ENCODE results near the gene NTHL1. TPM values are rescaled to one million over a fixed set of nuclear protein-coding genes. Genes with fewer than 3 reads are reported as not detected.

NTHL1 gene
- total RNA-seq, 1 experiment from 2014 or later, result 93.3 TPM

DNA sequence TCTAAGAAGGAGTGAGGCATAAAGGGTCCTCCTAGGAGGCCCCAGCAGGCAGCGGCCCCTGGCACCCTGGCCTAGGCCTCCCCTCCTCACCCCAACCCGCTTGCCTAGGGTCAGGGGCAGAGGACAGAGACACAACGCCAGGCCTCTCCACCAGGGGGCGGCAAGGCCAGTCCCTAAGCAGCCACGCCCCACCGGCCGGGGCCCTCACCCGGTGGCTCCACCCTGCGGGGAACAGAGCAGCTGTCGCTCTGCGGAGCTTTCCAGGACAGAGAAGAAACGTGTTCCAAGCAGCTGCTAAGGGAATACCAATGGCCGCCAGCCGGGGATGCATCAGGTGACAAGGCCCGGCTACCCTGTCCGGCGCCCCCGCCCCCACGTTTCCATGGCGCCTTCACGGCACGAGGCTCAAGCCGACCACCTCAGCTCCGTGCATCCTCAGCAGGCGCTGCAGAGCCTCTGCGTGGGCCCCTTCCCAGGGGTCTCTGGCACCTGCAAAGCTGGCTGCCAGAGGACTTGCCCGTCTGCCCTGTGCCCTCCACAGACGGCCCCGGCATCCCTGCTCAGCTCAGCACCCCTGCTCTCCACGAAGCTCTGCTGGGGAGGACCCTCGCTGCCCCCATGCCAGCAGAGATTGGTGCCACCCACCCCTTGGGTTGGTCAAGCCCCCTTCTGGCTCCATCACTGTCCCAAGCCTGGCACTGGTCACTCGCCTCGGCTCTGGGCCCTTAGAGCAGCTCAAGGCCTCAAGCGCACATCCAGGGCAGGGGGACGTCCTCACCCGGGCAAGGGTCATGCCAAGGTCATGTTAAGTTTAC, 43.6 kb downstream of the NTHL1 start (continued):
- TF ChIP-seq SP1 (CRISPR knock-in tag; conservative IDR thresholded peaks at IDR 0.05) (peak; percentile 82), FOXK1 (CRISPR knock-in tag; IDR thresholded peaks at IDR 0.05) (0 out of 2 replicates have a peak, but pooled peaks have one; percentile 32), NR2C2 (CRISPR knock-in tag; IDR thresholded peaks at IDR 0.05) (no peak), E2F5 (CRISPR knock-in tag; IDR thresholded peaks at IDR 0.05) (0 out of 2 replicates have a peak, but pooled peaks have one; percentile 15)
- TF ChIP-seq, protein P1, sequence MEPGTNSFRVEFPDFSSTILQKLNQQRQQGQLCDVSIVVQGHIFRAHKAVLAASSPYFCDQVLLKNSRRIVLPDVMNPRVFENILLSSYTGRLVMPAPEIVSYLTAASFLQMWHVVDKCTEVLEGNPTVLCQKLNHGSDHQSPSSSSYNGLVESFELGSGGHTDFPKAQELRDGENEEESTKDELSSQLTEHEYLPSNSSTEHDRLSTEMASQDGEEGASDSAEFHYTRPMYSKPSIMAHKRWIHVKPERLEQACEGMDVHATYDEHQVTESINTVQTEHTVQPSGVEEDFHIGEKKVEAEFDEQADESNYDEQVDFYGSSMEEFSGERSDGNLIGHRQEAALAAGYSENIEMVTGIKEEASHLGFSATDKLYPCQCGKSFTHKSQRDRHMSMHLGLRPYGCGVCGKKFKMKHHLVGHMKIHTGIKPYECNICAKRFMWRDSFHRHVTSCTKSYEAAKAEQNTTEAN (CRISPR knock-in tag; IDR thresholded peaks at IDR 0.05), result no peak
- TF ChIP-seq, protein P2, sequence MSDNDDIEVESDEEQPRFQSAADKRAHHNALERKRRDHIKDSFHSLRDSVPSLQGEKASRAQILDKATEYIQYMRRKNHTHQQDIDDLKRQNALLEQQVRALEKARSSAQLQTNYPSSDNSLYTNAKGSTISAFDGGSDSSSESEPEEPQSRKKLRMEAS (CRISPR knock-in tag; IDR thresholded peaks at IDR 0.05), result peak; percentile 79; the same call in 1 of the 2 replicates

DNA sequence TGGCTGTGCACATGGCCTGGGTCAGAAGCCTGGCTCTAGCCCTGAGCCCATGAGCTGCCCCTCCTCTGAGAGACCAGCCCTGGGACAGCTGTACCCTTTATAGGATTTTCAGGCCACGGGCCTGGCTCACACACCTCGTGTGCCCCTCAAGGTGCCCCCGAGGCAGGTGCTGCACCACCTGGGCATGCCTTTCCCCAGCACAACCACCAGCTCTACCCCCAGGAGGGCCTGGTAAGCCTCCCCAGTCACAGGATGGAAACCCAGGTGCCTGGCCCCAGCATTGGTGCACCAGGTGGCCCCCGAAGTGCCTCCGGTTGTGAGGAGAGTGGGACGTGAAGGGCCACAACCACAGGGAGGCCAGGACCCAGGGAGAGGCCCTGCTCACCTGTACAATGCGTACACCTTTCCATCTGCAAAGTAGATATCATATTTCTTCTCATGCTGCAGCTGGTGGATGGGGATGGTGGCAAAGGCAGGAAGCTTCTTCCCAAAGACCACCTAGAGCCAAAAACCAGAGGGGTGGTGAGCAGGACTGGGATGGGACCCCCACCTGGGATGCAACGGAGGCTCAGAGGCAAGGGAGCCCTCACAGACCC, 44.3 kb downstream of the NTHL1 start:
- no peaks in the 10 kb centered on the region for H3K27me3 Mint-ChIP-seq (ENCODE audit: low read depth)
- H3K4me3 Mint-ChIP-seq, result no peak overlapping the region
- H3K4me1 Mint-ChIP-seq, result peaks cover 29% of the 10 kb centered on the region
- TF ChIP-seq NR1H2 (CRISPR knock-in tag; IDR thresholded peaks at IDR 0.05), result no peak
- no peak for TF ChIP-seq SP1 (CRISPR knock-in tag; conservative IDR thresholded peaks at IDR 0.05)
- TF ChIP-seq USF1 (CRISPR knock-in tag; IDR thresholded peaks at IDR 0.05), result no peak
- no peak for TF ChIP-seq RELA (CRISPR knock-in tag; IDR thresholded peaks at IDR 0.05; ENCODE audit: borderline replicate concordance)
- no peak for TF ChIP-seq CREB1 (CRISPR knock-in tag; IDR thresholded peaks at IDR 0.05)
- TF ChIP-seq, protein P2 (CRISPR knock-in tag; IDR thresholded peaks at IDR 0.05), result no peak
- TF ChIP-seq, protein P3, sequence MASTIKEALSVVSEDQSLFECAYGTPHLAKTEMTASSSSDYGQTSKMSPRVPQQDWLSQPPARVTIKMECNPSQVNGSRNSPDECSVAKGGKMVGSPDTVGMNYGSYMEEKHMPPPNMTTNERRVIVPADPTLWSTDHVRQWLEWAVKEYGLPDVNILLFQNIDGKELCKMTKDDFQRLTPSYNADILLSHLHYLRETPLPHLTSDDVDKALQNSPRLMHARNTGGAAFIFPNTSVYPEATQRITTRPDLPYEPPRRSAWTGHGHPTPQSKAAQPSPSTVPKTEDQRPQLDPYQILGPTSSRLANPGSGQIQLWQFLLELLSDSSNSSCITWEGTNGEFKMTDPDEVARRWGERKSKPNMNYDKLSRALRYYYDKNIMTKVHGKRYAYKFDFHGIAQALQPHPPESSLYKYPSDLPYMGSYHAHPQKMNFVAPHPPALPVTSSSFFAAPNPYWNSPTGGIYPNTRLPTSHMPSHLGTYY (CRISPR knock-in tag; IDR thresholded peaks at IDR 0.05), result no peak
- TF ChIP-seq FOXP1 (CRISPR knock-in tag; IDR thresholded peaks at IDR 0.05; ENCODE audit: borderline replicate concordance), result no peak
- no peak for TF ChIP-seq ESRRA (CRISPR knock-in tag; IDR thresholded peaks at IDR 0.05; ENCODE audit: borderline replicate concordance)
- TF ChIP-seq, protein P4, sequence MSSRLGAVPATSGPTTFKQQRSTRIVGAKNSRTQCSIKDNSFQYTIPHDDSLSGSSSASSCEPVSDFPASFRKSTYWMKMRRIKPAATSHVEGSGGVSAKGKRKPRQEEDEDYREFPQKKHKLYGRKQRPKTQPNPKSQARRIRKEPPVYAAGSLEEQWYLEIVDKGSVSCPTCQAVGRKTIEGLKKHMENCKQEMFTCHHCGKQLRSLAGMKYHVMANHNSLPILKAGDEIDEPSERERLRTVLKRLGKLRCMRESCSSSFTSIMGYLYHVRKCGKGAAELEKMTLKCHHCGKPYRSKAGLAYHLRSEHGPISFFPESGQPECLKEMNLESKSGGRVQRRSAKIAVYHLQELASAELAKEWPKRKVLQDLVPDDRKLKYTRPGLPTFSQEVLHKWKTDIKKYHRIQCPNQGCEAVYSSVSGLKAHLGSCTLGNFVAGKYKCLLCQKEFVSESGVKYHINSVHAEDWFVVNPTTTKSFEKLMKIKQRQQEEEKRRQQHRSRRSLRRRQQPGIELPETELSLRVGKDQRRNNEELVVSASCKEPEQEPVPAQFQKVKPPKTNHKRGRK (CRISPR knock-in tag; IDR thresholded peaks at IDR 0.05; ENCODE audit: borderline replicate concordance), result no peak
- TF ChIP-seq NR3C1 (CRISPR knock-in tag; conservative IDR thresholded peaks at IDR 0.05; ENCODE audit: low read depth), result no peak
- no peak for TF ChIP-seq SOX15 (CRISPR knock-in tag; IDR thresholded peaks at IDR 0.05)
- no peak for TF ChIP-seq TCF7 (CRISPR knock-in tag; IDR thresholded peaks at IDR 0.05; ENCODE audit: low read depth)
- TF ChIP-seq IRF1 (CRISPR knock-in tag; IDR thresholded peaks at IDR 0.05), result no peak
- H3K36me3 Mint-ChIP-seq, result peaks cover 14% of the 10 kb centered on the region
- ChIA-PET POLR2A (interaction anchor here (0.6 to 3.0 kb wide), 4 partner anchors 11 to 148 kb away, joined by 3 to 13 read pairs (median 6); partner anchors contain the start of gene RPS2), CTCF (interaction anchor here (0.7 to 3.9 kb wide), 39 partner anchors 10 to 528 kb away, joined by 3 to 82 read pairs (median 8); partner anchors contain the start of genes CASKIN1, CEMP1, GFER and NHERF2)
- H3K9me3 Mint-ChIP-seq, result no peaks in the 10 kb centered on the region
- no peak overlapping the region for H3K27ac Mint-ChIP-seq
- no peak for ATAC-seq
- DNase-seq (ENCODE audit: low spot score), result no peak
